H1 (cell line): Measurements from ENCODE around the gene PROX2. TPM values are rescaled to one million over a fixed set of nuclear protein-coding genes. Genes with fewer than 3 reads are reported as not detected.

Experiments
- CTCF ChIA-PET: fragments of 300-600 bp; sonication (Branson Sonifier 250); formaldehyde crosslinking; loops from one replicate; lab custom pipeline; 2021; ENCODE audit not compliant: partially characterized antibody; lab: Charles Lee
- POLR2A ChIA-PET: fragments of 300-600 bp; sonication (Branson Sonifier 250); formaldehyde crosslinking; loops from one replicate; lab custom pipeline; 2021; ENCODE audit warnings: inconsistent platforms; ENCODE audit not compliant: partially characterized antibody; lab: Charles Lee
- DNase-seq, 2 experiments: peaks; one replicate each; pipeline versions ENCODE4 v3.0.0 to v3.0.0-alpha.2; 2010 to 2022; ENCODE audit warnings: low spot score in 2 of 2, low read depth in 1 of 2, mixed read lengths in 1 of 2
- FAIRE-seq: peaks from 2 replicates; lab custom pipeline; 2011; peaks lifted over from hg19 to GRCh38; lab: Jason Lieb, UNC
- H2AFZ ChIP-seq: 2 replicates; pipeline ENCODE4 v1.8.1; 2012; ENCODE audit warnings: low read length, inconsistent platforms
- H2AK5ac ChIP-seq: 2 replicates; pipeline ENCODE4 v1.6.1; 2013; ENCODE audit warnings: low read depth, low read length
- H2BK120ac ChIP-seq: replicated peaks from 2 replicates; pipeline ENCODE3; 2013; ENCODE audit warnings: low read depth, low read length, inconsistent platforms
- H2BK12ac ChIP-seq: 2 replicates; pipeline ENCODE4 v1.6.1; 2013; ENCODE audit warnings: low read depth, low read length
- H2BK15ac ChIP-seq: 2 replicates; pipeline ENCODE4 v1.6.1; 2013; ENCODE audit warnings: low read length
- H2BK20ac ChIP-seq: 2 replicates; pipeline ENCODE4 v1.6.1; 2013; ENCODE audit warnings: low read length
- H2BK5ac ChIP-seq: 2 replicates; pipeline ENCODE4 v1.6.1; 2013; ENCODE audit warnings: low read depth, low read length
- H3K14ac ChIP-seq: 2 replicates; pipeline ENCODE4 v1.6.1; 2013; ENCODE audit warnings: inconsistent platforms; ENCODE audit not compliant: insufficient read length
- H3K18ac ChIP-seq: 2 replicates; pipeline ENCODE4 v1.6.1; 2013; ENCODE audit warnings: low read length; ENCODE audit errors: extremely low read depth
- H3K23ac ChIP-seq: 2 replicates; pipeline ENCODE4 v1.6.1; 2013; ENCODE audit warnings: inconsistent platforms; ENCODE audit not compliant: insufficient read length
- H3K23me2 ChIP-seq: 2 replicates; pipeline ENCODE4 v1.6.1; 2013; ENCODE audit warnings: low read depth, low read length
- H3K27ac ChIP-seq: 2 replicates; pipeline ENCODE4 v1.6.1; 2011; ENCODE audit warnings: low read depth, low read length, inconsistent platforms
- H3K27me3 ChIP-seq, 4 experiments: replicated peaks in 1 of 4; 1 replicate in 1 of 4; 2 replicates in 3 of 4; pipeline versions ENCODE4 v1.6.1 to v1.8.1; 2011 to 2013; ENCODE audit warnings: low read length in 3 of 4, mild to moderate bottlenecking in 3 of 4, inconsistent platforms in 2 of 4, mixed read lengths in 2 of 4, moderate library complexity in 1 of 4; ENCODE audit not compliant: control insufficient read depth in 3 of 4, insufficient read depth in 3 of 4; ENCODE audit errors: extremely low read depth in 1 of 4
- H3K36me3 ChIP-seq, 4 experiments: 2 replicates each; pipeline versions ENCODE4 v1.6.1 to v1.8.1; 2011 to 2013; ENCODE audit warnings: mild to moderate bottlenecking in 4 of 4, low read length in 3 of 4, moderate library complexity in 2 of 4, control low read depth in 1 of 4, inconsistent platforms in 1 of 4; ENCODE audit not compliant: insufficient read depth in 4 of 4, control insufficient read depth in 2 of 4
- H3K4ac ChIP-seq: replicated peaks from 2 replicates; pipeline ENCODE3; 2013; ENCODE audit warnings: low read length, low read depth, mixed read lengths, inconsistent platforms; ENCODE audit not compliant: insufficient read length
- H3K4me1 ChIP-seq, 4 experiments: replicated peaks in 1 of 4; 1 replicate in 1 of 4; 2 replicates in 3 of 4; pipeline versions ENCODE4 v1.6.1 to v1.8.1; 2011 to 2013; ENCODE audit warnings: low read length in 3 of 4, inconsistent platforms in 2 of 4, mixed read lengths in 1 of 4; ENCODE audit not compliant: insufficient read depth in 4 of 4, control insufficient read depth in 3 of 4
- H3K4me2 ChIP-seq, 2 experiments: 2 replicates each; pipeline versions ENCODE4 v1.6.1 to v1.8.1; 2011 to 2013; ENCODE audit warnings: low read depth in 2 of 2, low read length in 2 of 2, control low read depth in 1 of 2, inconsistent platforms in 1 of 2, mild to moderate bottlenecking in 1 of 2; ENCODE audit not compliant: insufficient read depth in 1 of 2
- H3K4me3 ChIP-seq, 4 experiments: fragments of 200-600, 300-600 bp in 1 of 4; sonication (generic), shearing (Covaris generic), sonication (Bioruptor Twin) in 1 of 4; 2 replicates each; pipeline versions ENCODE4 v1.5.1 to v1.8.1; 2011 to 2016; ENCODE audit warnings: low read length in 4 of 4, low read depth in 3 of 4, control low read depth in 2 of 4, inconsistent platforms in 2 of 4, mild to moderate bottlenecking in 2 of 4, mixed read lengths in 1 of 4, moderate library complexity in 1 of 4; ENCODE audit not compliant: insufficient read depth in 2 of 4; ENCODE audit errors: extremely low read depth in 1 of 4
- H3K56ac ChIP-seq: replicated peaks from 2 replicates; pipeline ENCODE3; 2013; ENCODE audit warnings: low read depth, mild to moderate bottlenecking, mixed read lengths, low read length, inconsistent platforms; ENCODE audit not compliant: insufficient read length
- H3K79me1 ChIP-seq: 2 replicates; pipeline ENCODE4 v1.6.1; 2013; ENCODE audit warnings: low read depth, low read length, control low read depth
- H3K79me2 ChIP-seq, 2 experiments: 2 replicates each; pipeline versions ENCODE4 v1.6.1 to v1.8.1; 2012 to 2013; ENCODE audit warnings: low read length in 2 of 2, mild to moderate bottlenecking in 2 of 2, inconsistent platforms in 1 of 2; ENCODE audit not compliant: insufficient read depth in 2 of 2, control insufficient read depth in 1 of 2
- H3K9ac ChIP-seq, 4 experiments: replicated peaks in 1 of 4; 1 replicate in 1 of 4; 2 replicates in 3 of 4; pipeline versions ENCODE4 v1.6.1 to v1.8.1; 2011 to 2013; ENCODE audit warnings: low read depth in 3 of 4, low read length in 3 of 4, control low read depth in 2 of 4, mild to moderate bottlenecking in 2 of 4, moderate library complexity in 2 of 4, inconsistent platforms in 1 of 4; ENCODE audit errors: extremely low read depth in 1 of 4
- H3K9me3 ChIP-seq, 2 experiments: 2 replicates each; pipeline versions ENCODE4 v1.6.1 to v1.8.1; 2012 to 2013; ENCODE audit warnings: mild to moderate bottlenecking in 2 of 2, moderate library complexity in 2 of 2, control low read depth in 1 of 2, inconsistent platforms in 1 of 2, low read depth in 1 of 2, low read length in 1 of 2, mixed read lengths in 1 of 2; ENCODE audit not compliant: insufficient read depth in 2 of 2
- H4K20me1 ChIP-seq, 2 experiments: replicated peaks in 1 of 2; 2 replicates each; pipeline versions ENCODE3 to v1.8.1; 2011 to 2013; ENCODE audit warnings: inconsistent platforms in 2 of 2, low read length in 2 of 2, mild to moderate bottlenecking in 1 of 2; ENCODE audit not compliant: insufficient read depth in 2 of 2, control insufficient read depth in 1 of 2
- H4K5ac ChIP-seq: 2 replicates; pipeline ENCODE4 v1.6.1; 2013; ENCODE audit warnings: low read length, low read depth, mixed read lengths, inconsistent platforms; ENCODE audit not compliant: insufficient read length
- H4K8ac ChIP-seq: 2 replicates; pipeline ENCODE4 v1.8.0; 2013; ENCODE audit warnings: mild to moderate bottlenecking, moderate library complexity, low read length, inconsistent platforms; ENCODE audit not compliant: insufficient read depth; ENCODE audit errors: extremely low read depth
- H4K91ac ChIP-seq: replicated peaks from 2 replicates; pipeline ENCODE3; 2013; ENCODE audit warnings: low read length, mixed read lengths, inconsistent platforms; ENCODE audit not compliant: insufficient read length
- ASH2L ChIP-seq: fragments of 200-600, 300-600 bp; sonication (generic); IDR thresholded peaks from one replicate; pipeline ENCODE4 v1.7.1; 2017; ENCODE audit warnings: low read length
- BCL11A ChIP-seq, 2 experiments: IDR thresholded peaks; one replicate each; pipeline ENCODE4 v1.6.1; 2011; ENCODE audit warnings: low read depth in 2 of 2, low read length in 2 of 2, mild to moderate bottlenecking in 2 of 2
- BRCA1 ChIP-seq: IDR thresholded peaks from 2 replicates; pipeline ENCODE4 v1.6.1; 2012; ENCODE audit warnings: low read depth, low read length, improper control_type of control experiment
- EP300 ChIP-seq, 2 experiments: IDR thresholded peaks; 1 replicate in 1 of 2; 2 replicates in 1 of 2; pipeline ENCODE4 v1.6.1; 2011 to 2012; ENCODE audit warnings: low read depth in 2 of 2, low read length in 2 of 2, mild to moderate bottlenecking in 2 of 2, borderline replicate concordance in 1 of 2, inconsistent platforms in 1 of 2, moderate library complexity in 1 of 2
- JUN ChIP-seq: IDR thresholded peaks from 2 replicates; pipeline ENCODE4 v1.6.1; 2011; ENCODE audit warnings: low read depth, mild to moderate bottlenecking, improper control_type of control experiment, low read length
- KDM4A ChIP-seq: IDR thresholded peaks from one replicate; pipeline ENCODE4 v1.7.1; 2012; ENCODE audit warnings: low read depth, mild to moderate bottlenecking, moderate library complexity, low read length, inconsistent platforms; ENCODE audit not compliant: severe bottlenecking
- KDM5A ChIP-seq: fragments of 200-600 bp; IDR thresholded peaks from 2 replicates; pipeline ENCODE4 v1.7.1; 2012; ENCODE audit warnings: mild to moderate bottlenecking, low read length, inconsistent platforms, mixed read lengths
- NRF1 ChIP-seq: IDR thresholded peaks from 2 replicates; pipeline ENCODE4 v1.6.1; 2011; ENCODE audit warnings: mild to moderate bottlenecking, low read depth, low read length, improper control_type of control experiment
- RBBP5 ChIP-seq: IDR thresholded peaks from 2 replicates; pipeline ENCODE4 v1.7.1; 2012; ENCODE audit warnings: low read depth, mild to moderate bottlenecking, inconsistent platforms, low read length, moderate library complexity, borderline replicate concordance
- SRF ChIP-seq: IDR thresholded peaks from 2 replicates; pipeline ENCODE4 v1.6.1; 2011; ENCODE audit warnings: mild to moderate bottlenecking, low read depth, low read length, moderate library complexity
- TBP ChIP-seq: IDR thresholded peaks from 2 replicates; pipeline ENCODE4 v1.6.1; 2011; ENCODE audit warnings: low read depth, low read length, improper control_type of control experiment
- whole genome bisulfite sequencing, 2 experiments: shearing (Covaris generic) in 1 of 2; methylation state at CpG; one replicate each; pipeline versions ENCODE4 v1.1.6 to v1.1.7; 2013 to 2015; ENCODE audit warnings: low lambda C conversion rate in 2 of 2, mixed read lengths in 2 of 2, inconsistent platforms in 1 of 2, low coverage in 1 of 2, missing lambda C conversion rate in 1 of 2; ENCODE audit not compliant: insufficient replicate concordance in 2 of 2, insufficient coverage in 1 of 2, insufficient read length in 1 of 2; ENCODE audit errors: extremely low coverage in 1 of 2, missing lambda C conversion rate in 1 of 2; 5-methylcytosine and 5-hydroxymethylcytosine counted together
- polyA plus RNA-seq, 7 experiments: library from polyadenylated mRNA; depleted of rRNA in 3 of 7; stranded (reverse) in 5 of 7; unstranded in 2 of 7; fragments of >200 nt in 5 of 7; fragments of 200-250 nt in 2 of 7; gene quantifications; 1 replicate in 5 of 7; 2 replicates in 1 of 7; 4 replicates in 1 of 7; pipeline versions ENCODE4 v1.2.1 to v1.2.3, GENCODE V29; 2011 to 2013; ENCODE audit warnings: missing spikeins in 2 of 7, mixed read lengths in 2 of 7
- total RNA-seq: library from RNA; stranded (reverse); fragmentation: NEBNext Ultra II Directional; extraction: Animal tissue kit (Norgen Biotek cat#: 25700); gene quantifications from 2 replicates; pipeline ENCODE4 v1.2.1, GENCODE V29; 2021

PROX2 gene
- total and polyA plus RNA-seq, 2 of the 8 experiments (the other 6 are each of a cell fraction or from before 2014, with no cell fraction given) = 0.03 TPM; not detected in 1

DNA sequence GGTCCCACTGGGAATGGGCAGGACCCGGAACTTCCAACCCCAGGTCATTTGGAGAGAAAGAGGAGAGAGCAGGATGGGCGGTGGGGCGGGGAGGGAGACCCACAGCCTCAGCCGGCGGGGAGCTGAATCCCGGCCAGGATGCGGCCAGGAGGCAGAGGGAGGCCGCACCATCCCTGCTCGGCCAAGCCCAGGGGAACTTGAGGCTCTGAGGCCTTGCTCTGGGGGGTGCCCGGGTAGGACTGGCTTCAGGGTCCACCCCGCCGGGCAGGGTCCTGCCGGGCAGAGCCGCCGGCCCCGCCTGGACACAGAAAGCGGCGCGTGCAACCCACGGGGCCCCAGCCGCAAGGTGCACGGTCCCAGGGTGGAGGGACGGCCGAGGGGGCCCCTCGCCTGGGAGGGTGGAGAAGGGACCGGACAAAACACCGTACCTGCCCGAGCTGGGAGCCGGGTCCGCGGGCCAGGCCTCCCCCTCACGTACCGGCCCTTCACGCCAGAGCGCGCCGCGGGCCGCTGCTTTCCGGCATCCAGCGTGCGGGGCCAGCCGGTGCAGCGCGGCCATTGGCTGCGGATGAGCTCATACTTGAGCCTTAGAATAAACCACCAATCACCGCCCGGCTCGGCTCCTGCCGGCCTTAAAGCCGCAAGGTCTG lies 46.9 kb upstream of the PROX2 start, which contains the start of gene RPS6KL1:
Gene RPS6KL1, minus strand, starts transcription at position 509 of the 650 bp plus-strand sequence. CDS start 1,719 bp downstream, outside the sequence.
- Histone ChIP-seq H3K23ac (no peak within 1 kb of the TSS), H4K91ac (peak within 1 kb of the TSS; percentile 64), H3K9me3 (no peaks in the 10 kb centered on the region), H3K9ac (peak within 1 kb of the TSS; percentile 47 to 67 (median 62)), H2BK5ac (no peak within 1 kb of the TSS), H3K56ac (peak within 1 kb of the TSS; percentile 59), H3K36me3 (peaks cover 0 to 3% (median 0%) of the 10 kb centered on the region in 4 experiments; a peak in 3 of 8 replicates), H2BK20ac (no peak within 1 kb of the TSS), H3K14ac (no peak within 1 kb of the TSS), H2BK120ac (no peak within 1 kb of the TSS), H4K8ac (peak within 1 kb of the TSS; percentile 89), H3K79me1 (no peaks in the 10 kb centered on the region), H3K18ac (no peak within 1 kb of the TSS), H2BK15ac (peak within 1 kb of the TSS; percentile 72; the same call in 1 of the 2 replicates), H4K5ac (no peak within 1 kb of the TSS), H3K27ac (no peak within 1 kb of the TSS), H3K23me2 (peaks cover 2% of the 10 kb centered on the region; the same call in 1 of the 2 replicates), H3K27me3 (0 out of 7 replicates have a peak, but pooled peaks cover 0 to 2% (median 0%) of the 10 kb centered on the region in 4 experiments), H3K4ac (no peak within 1 kb of the TSS), H2AFZ (peak within 1 kb of the TSS; percentile 57; the same call in 1 of the 2 replicates), H3K4me3 (peak within 1 kb of the TSS; percentile 49 to 78 (median 68)), H4K20me1 (no peaks in the 10 kb centered on the region), H2BK12ac (no peak within 1 kb of the TSS), H3K4me1 (no peaks in the 10 kb centered on the region), H2AK5ac (no peak within 1 kb of the TSS), H3K79me2 (no peaks in the 10 kb centered on the region), H3K4me2 (peak within 1 kb of the TSS; percentile 61 to 79)
- 3% methylated on average over 41 of the region's 51 CpGs; no CpG with 5 or more reads in 1 of the 2 experiments for WGBS, 2 experiments
- ChIA-PET CTCF (interaction anchor here (0.7 to 4.3 kb wide), 11 partner anchors 9 to 166 kb away, joined by 3 to 36 read pairs (median 7); no protein-coding TSS in a partner anchor), POLR2A (interaction anchor here (0.8 to 3.6 kb wide), 17 partner anchors 9 to 161 kb away, joined by 3 to 16 read pairs (median 4); no protein-coding TSS in a partner anchor)
- DNase-seq = peak; percentile 50 to 86
- no peak for FAIRE-seq
- TF ChIP-seq KDM4A (peak; percentile 74), SRF (no peak), BCL11A (IDR thresholded peaks at IDR 0.05; ENCODE audit: low read depth in 2 of 2, low read length in 2 of 2) (no peak), ASH2L (peak; percentile 57), RBBP5 (0 out of 2 replicates have a peak, but pooled peaks have one; percentile 46), EP300 (IDR thresholded peaks at IDR 0.05; ENCODE audit: borderline replicate concordance in 1 of 2, low read depth in 2 of 2, low read length in 2 of 2) (no peak), BRCA1 (no peak), KDM5A (no peak), TBP (no peak), NRF1 (no peak), JUN (no peak)
